ENCODE data around the gene RNF130. TPM values are rescaled to one million over a fixed set of nuclear protein-coding genes. Genes with fewer than 3 reads are reported as not detected.

The RNF130 gene
- total and polyA plus RNA-seq, 2 of the 13 experiments (the other 11 are each of a cell fraction or from before 2014, with no cell fraction given) = 28.2 to 28.3 TPM

DNA sequence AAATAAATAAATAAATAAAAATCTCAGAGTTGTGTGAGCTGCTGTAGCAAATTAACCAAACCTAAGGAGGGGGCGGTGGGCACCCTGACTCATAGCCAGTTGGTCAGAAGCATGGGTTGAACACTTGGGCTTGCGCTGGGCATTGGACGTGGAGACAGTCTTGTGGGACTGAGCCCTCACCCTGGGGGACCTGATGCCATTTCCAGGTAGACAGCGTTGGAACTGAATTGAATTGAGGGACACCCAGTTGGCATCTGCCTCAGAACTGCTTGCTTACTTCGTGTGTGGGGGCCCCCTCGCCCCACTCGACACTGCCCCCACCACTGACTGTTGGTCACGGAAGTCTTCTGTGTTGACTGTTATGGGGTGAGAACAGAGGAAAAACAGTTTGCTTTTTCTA is 144.9 kb downstream of the RNF130 start (continued):
- TF ChIP-seq, protein P1, sequence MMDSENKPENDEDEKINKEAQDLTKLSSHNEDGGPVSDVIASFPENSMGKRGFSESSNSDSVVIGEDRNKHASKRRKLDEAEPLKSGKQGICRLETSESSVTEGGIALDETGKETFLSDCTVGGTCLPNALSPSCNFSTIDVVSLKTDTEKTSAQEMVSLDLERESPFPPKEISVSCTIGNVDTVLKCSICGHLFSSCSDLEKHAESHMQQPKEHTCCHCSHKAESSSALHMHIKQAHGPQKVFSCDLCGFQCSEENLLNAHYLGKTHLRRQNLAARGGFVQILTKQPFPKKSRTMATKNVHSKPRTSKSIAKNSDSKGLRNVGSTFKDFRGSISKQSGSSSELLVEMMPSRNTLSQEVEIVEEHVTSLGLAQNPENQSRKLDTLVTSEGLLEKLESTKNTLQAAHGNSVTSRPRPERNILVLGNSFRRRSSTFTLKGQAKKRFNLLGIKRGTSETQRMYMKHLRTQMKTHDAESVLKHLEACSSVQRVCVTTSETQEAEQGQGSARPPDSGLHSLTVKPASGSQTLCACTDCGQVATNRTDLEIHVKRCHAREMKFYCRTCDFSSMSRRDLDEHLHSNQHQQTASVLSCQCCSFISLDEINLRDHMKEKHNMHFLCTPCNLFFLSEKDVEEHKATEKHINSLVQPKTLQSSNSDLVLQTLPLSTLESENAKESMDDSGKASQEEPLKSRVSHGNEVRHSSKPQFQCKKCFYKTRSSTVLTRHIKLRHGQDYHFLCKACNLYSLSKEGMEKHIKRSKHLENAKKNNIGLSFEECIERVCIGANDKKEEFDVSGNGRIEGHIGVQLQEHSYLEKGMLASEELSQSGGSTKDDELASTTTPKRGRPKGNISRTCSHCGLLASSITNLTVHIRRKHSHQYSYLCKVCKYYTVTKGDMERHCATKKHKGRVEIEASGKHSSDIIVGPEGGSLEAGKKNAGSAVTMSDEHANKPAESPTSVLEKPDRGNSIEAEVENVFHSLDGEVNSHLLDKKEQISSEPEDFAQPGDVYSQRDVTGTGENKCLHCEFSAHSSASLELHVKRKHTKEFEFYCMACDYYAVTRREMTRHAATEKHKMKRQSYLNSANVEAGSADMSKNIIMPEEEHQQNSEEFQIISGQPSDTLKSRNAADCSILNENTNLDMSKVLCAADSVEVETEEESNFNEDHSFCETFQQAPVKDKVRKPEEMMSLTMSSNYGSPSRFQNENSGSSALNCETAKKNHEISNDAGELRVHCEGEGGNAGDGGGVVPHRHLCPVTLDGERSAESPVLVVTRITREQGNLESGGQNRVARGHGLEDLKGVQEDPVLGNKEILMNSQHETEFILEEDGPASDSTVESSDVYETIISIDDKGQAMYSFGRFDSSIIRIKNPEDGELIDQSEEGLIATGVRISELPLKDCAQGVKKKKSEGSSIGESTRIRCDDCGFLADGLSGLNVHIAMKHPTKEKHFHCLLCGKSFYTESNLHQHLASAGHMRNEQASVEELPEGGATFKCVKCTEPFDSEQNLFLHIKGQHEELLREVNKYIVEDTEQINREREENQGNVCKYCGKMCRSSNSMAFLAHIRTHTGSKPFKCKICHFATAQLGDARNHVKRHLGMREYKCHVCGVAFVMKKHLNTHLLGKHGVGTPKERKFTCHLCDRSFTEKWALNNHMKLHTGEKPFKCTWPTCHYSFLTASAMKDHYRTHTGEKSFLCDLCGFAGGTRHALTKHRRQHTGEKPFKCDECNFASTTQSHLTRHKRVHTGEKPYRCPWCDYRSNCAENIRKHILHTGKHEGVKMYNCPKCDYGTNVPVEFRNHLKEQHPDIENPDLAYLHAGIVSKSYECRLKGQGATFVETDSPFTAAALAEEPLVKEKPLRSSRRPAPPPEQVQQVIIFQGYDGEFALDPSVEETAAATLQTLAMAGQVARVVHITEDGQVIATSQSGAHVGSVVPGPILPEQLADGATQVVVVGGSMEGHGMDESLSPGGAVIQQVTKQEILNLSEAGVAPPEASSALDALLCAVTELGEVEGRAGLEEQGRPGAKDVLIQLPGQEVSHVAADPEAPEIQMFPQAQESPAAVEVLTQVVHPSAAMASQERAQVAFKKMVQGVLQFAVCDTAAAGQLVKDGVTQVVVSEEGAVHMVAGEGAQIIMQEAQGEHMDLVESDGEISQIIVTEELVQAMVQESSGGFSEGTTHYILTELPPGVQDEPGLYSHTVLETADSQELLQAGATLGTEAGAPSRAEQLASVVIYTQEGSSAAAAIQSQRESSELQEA (CRISPR knock-in tag; IDR thresholded peaks at IDR 0.05; ENCODE audit: not compliant biosample characterization) = no peak
- no peak for TF ChIP-seq ZNF567 (CRISPR knock-in tag; IDR thresholded peaks at IDR 0.05; ENCODE audit: borderline replicate concordance)
- TF ChIP-seq MIXL1 (CRISPR knock-in tag; IDR thresholded peaks at IDR 0.05) = no peak
- TF ChIP-seq, protein P2, sequence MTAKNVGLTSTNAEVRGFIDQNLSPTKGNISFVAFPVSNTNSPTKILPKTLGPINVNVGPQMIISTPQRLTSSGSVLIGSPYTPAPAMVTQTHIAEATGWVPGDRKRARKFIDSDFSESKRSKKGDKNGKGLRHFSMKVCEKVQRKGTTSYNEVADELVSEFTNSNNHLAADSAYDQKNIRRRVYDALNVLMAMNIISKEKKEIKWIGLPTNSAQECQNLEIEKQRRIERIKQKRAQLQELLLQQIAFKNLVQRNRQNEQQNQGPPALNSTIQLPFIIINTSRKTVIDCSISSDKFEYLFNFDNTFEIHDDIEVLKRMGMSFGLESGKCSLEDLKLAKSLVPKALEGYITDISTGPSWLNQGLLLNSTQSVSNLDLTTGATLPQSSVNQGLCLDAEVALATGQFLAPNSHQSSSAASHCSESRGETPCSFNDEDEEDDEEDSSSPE (CRISPR knock-in tag; IDR thresholded peaks at IDR 0.05) = no peak
